EH (cell line): ENCODE results near the gene FMNL3.
"Not testable (repeated sequence)": the region's sequence is repeated elsewhere in the genome, so short reads cannot be mapped to it uniquely, and the experiment has no call there.

Source experiments
- DNase-seq: peaks from one replicate; pipeline ENCODE4 v3.0.0-alpha.2; 2015; ENCODE audit warnings: low read depth

Gene FMNL3

DNA sequence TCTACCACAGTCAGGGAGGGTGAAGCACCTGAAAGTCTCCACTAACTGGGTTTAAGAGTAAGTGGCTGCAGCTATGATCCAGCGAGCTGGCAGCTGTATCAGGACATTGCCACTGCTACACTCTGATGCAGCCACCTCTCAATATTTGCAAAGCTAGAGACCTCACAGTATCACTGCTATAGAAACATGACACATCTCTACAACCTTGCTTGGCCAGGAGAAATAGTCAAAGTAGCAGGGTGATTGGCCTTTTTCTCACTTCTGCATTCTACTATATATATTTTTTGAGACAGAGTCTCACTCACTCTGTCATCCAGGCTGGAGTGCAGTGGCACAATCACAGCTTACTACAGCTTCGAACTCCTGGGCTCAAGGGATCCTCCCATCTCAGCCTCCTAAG, 9.3 kb upstream of the FMNL3 start:
- DNase-seq: no peak

DNA sequence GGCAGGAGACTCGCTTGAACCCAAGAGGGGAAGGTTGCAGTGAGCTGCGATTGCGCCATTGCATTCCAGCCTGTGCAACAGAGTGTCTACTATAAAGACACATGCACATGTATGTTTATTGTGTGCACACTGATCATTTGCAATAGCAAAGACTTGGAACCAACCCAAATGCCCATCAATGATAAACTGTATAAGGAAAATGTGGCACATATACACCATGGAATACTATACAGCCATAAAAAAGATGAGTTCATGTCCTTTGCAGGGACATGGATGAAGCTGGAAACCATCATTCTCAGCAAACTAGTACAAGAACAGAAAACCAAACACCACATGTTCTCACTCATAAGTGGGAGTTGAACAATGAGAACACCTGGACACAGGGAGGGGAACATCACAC, 6.7 kb upstream of the FMNL3 start:
- not testable (repeated sequence) for DNase-seq

DNA sequence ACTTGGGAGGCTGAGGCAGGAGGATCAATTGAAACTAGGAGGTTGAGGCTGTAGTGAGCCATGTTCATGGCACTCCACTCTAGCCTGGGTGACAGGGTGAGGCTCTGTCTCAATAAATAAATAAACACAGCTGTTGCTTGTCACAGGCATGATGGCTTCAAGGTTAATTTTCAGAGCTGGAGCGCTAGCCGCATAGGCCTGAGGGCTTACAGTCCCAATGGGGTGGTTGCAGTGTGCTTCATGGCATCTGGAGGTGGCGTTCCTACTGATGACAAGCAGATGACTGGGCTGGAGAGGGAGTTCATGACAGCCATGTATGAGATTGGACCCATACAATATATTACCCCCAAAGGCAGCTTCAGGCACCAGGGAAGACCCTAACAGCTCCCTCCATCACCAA, 1.6 kb upstream of the FMNL3 start:
- DNase-seq: peak; percentile 11

- DNase-seq: no peak
These were observed 575 bp upstream of the FMNL3 start for GRCh38 chr12:49707812-49708147.

DNA sequence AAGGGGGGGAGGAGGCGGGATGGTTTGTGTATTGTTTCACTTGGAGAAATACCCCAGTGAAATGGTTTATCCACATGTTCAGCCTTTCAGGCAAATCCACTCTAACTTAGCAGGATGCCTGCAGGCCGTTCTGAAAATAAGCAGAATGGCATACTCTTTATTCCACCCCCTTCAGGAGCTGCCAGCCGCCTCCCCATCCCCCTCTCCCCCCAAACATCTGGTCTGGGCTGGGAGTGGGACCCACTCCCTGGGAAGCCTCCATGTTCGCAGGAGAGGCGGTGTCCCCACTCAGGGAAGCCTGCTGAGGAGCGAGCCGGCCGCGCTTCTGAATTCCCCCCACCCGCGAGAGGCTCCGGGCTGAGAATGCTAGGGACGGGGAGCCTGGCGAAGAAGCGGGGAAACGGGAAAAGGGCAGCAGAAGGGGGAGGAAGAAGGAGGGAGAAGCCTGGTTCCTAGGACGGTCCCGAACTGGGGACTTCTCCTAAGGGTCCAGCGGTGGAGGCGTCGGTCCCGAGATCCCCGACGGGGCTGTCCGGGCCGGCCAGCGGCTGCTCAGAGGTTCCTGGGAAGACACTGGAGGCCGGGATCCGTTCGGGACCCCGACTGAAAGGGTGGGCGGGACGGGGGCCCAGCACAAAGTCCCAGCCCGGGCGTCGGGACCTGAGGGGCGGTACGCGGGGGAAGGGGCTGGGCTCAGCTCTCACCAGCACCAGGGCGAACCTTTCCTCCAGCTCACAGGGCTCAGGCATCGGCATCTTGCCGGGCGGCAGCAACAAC, 666 bp downstream of the FMNL3 start:
- peak; percentile 51 for DNase-seq

DNA sequence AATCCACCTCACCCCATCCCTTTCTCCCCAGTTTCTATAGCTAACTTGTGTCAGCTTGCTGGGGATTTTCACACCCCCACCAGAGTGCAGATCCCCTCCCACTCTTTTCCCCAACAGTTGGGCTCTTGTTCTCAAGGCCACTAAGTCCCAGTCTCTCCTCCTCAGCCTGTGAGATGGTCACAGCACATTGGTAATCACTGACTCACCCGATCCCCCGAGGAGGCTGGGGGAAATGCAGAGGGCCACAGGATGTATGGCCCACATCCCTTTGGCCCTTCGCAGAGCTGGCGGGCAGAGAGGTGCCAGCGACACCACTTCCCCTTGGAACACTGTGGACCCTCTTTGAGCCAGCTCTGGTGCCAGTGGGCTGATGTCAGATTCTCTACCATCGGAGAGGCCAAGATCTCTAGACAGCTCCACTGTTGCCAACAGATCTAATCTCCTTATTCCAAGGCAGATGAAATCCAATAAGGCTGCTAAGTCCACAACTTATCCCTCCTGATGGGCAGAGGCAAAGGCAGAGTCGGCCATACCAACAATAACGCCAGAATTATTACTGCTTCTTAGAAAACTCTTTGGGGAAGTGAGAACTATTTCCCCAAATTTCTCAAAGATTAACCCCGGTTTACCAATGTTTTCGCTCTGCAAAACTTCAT, 1.6 kb downstream of the FMNL3 start:
- peak; percentile 87 for DNase-seq

GRCh38 chr12:49703647-49704137, 3.5 kb downstream of the FMNL3 start:
- peak; percentile 84 for DNase-seq

GRCh38 chr12:49702676-49703215, 4.5 kb downstream of the FMNL3 start:
- peak; percentile 36 for DNase-seq

DNA sequence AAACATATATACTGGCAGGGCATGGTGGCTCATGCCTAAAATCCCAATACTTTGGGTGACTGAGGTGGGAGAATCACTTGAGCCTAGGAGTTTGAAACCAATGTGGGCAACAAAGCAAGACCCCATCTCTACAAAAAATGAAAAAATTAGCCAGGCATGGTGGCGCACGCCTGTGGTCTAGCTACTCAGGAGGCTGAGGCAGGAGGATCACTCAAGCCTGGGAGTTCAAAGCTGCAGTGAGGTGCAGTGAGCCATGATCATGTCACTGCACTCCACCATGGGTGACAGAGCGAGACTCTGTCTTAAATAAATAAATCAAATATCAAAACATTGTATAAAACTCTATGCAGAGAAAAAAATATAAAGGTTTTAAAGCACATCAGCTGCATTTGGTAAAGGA, 5.2 kb downstream of the FMNL3 start:
- DNase-seq: no peak

DNA sequence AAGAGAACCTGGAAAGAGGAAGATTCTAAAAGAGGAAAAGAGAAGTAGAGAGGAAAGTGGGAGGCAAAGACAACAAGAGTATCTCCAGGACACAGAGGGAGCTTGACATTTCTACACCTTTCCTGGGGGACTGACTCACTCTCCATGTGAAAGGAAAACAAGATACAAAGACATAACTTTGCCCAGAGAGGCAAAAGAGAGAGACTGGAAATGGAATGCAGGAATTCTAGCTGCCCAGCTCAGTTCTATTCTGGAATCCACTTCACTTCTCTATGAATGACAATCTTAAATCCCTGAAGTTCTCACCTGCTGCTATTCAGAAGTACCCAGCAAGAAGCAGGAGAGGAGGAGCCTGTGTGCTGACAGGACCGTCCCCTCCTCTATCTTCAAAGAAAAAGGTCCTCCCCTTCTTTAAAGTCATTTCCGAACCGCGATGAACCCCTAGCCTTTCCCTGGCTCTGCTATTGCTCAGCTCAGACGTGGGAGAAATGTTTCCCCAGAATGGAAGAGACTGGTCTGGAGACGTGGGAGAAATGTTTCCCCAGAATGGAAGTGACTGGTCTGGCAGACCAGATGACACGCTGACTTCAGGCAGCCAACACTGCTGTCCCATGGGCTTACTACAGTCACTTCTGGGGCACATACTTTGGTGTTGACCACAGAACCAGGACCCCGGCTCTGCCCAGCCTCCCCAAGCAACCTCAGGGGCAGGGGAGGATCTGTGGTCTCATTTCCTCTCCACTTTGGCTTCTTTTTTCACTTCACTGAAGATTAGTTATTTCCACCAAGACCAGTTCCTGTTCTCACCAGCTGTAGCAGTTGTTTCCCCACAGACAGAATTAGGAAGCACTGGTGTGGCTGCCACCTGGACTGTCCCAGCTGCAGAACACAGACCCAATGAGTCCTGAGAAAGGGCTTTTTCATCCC, 8.3 kb downstream of the FMNL3 start:
- peak; percentile 77 for DNase-seq

- no peak for DNase-seq
These were observed 9.4 kb downstream of the FMNL3 start for GRCh38 chr12:49697808-49698207.

- DNase-seq: no peak
These were observed 10.5 kb downstream of the FMNL3 start for GRCh38 chr12:49696723-49697122.

- peak; percentile 75 for DNase-seq
These were observed 13.2 kb downstream of the FMNL3 start for GRCh38 chr12:49693931-49694444.

- DNase-seq: no peak
These were observed 14.4 kb downstream of the FMNL3 start for GRCh38 chr12:49692851-49693250.

GRCh38 chr12:49689785-49690184, 17.4 kb downstream of the FMNL3 start:
- no peak for DNase-seq

- no peak for DNase-seq
These were observed 18.0 kb downstream of the FMNL3 start for GRCh38 chr12:49689237-49689636.

DNA sequence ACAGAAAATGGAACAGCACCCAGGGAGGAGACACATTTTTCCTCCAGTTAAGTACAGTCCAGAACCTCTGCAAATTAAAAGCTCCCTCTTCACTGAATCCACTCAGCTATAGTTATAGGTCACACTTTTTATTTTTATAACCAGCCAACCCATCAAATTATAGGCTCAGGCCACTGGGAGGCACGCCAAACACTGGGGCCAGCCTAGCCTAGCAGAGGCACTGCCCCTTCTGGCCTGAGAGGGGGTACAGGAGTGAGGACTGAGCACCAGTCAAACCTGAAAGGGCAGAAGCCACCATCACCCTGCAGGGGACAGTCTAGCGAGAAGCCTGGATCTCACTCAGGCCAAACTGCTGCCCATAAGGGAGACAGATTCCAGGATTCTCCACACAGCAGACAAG, 19.3 kb downstream of the FMNL3 start:
- no peak for DNase-seq

DNA sequence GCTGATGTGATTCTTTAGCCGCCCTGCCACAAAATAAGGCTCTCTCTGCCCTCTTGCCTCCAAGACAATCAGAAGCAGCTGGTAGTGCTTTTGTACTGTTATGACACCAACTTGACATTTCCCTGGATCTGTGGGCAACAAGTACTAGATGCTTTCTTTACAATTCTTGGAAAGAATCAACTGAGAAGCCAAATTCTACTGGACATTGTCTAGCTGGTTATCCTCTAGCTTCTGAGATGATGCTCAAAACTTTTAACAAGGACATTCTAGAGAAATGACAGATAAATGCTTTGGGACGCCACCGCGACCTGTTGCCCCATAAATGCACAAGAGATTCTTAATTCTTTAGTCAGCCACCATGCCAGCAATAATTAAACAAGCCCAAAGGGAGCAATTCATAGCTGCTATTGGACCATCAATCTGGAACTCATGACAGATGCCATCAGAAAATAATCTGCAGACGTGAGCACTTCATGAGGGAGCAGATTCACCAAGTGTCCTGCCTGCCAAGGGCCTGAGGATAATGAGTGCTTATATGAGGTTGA, 22.8 kb downstream of the FMNL3 start:
- DNase-seq: peak; percentile 62

GRCh38 chr12:49683599-49684309, 23.5 kb downstream of the FMNL3 start:
- peak; percentile 33 for DNase-seq

- no peak for DNase-seq
These were observed 27.1 kb downstream of the FMNL3 start for GRCh38 chr12:49680075-49680474.

GRCh38 chr12:49678711-49679110, 28.5 kb downstream of the FMNL3 start:
- peak; percentile 25 for DNase-seq
